GM21723 (cell line): ENCODE data around the gene GNGT2.

Experiments
- ATAC-seq: cut with Tn5 transposase; IDR thresholded peaks from one replicate; pipeline ENCODE4 v1.9.1; 2021; ENCODE audit warnings: mild to moderate bottlenecking, moderate library complexity; ENCODE audit not compliant: unreplicated experiment

Gene GNGT2

GRCh38 chr17:49229805-49230600 is 19.6 kb upstream of the GNGT2 start:
- ATAC-seq, result peak; percentile 8

GRCh38 chr17:49229076-49229804 is 18.9 kb upstream of the GNGT2 start:
- ATAC-seq, result no peak

- ATAC-seq, result no peak
Observed at GRCh38 chr17:49227436-49228261, 17.3 kb upstream of the GNGT2 start.

- ATAC-seq, result no peak
Observed at GRCh38 chr17:49226771-49227435, 16.5 kb upstream of the GNGT2 start.

GRCh38 chr17:49225554-49226236 is 15.3 kb upstream of the GNGT2 start:
- ATAC-seq, result no peak

GRCh38 chr17:49224997-49225337 is 14.6 kb upstream of the GNGT2 start:
- no peak for ATAC-seq

- no peak for ATAC-seq
Observed at GRCh38 chr17:49224198-49224996, 14.0 kb upstream of the GNGT2 start.

- ATAC-seq, result no peak
Observed at GRCh38 chr17:49223517-49224197, 13.3 kb upstream of the GNGT2 start.

GRCh38 chr17:49223168-49223516 is 12.8 kb upstream of the GNGT2 start:
- ATAC-seq, result no peak

GRCh38 chr17:49219987-49220386 is 9.6 kb upstream of the GNGT2 start:
- no peak for ATAC-seq

- ATAC-seq, result peak; percentile 42
Observed at GRCh38 chr17:49218941-49219913, 8.9 kb upstream of the GNGT2 start.

- ATAC-seq, result peak; percentile 30
Observed at GRCh38 chr17:49217651-49218413, 7.5 kb upstream of the GNGT2 start.

- no peak for ATAC-seq
Observed at GRCh38 chr17:49216953-49217650, 6.7 kb upstream of the GNGT2 start.

- no peak for ATAC-seq
Observed at GRCh38 chr17:49216482-49216881, 6.1 kb upstream of the GNGT2 start.

GRCh38 chr17:49214676-49215360 is 4.4 kb upstream of the GNGT2 start:
- no peak for ATAC-seq

GRCh38 chr17:49213847-49214246 is 3.5 kb upstream of the GNGT2 start:
- no peak for ATAC-seq
